Muscle layer of colon (tissue), 2 donors: ENCODE measurements around the gene AOC1.

Experiments used
- H3K27ac ChIP-seq: one replicate; pipeline ENCODE4 v1.7.0; 2013; ENCODE audit warnings: low read depth, mild to moderate bottlenecking, low read length, moderate library complexity
- H3K27me3 ChIP-seq, 2 donors: one replicate each; pipeline ENCODE4 v1.7.0; 2013; ENCODE audit warnings: low read length in 2 of 2, mild to moderate bottlenecking in 2 of 2; ENCODE audit not compliant: insufficient read depth in 2 of 2, control insufficient read depth in 1 of 2
- H3K36me3 ChIP-seq: one replicate; pipeline ENCODE4 v1.7.0; 2013; ENCODE audit warnings: mild to moderate bottlenecking, low read length; ENCODE audit not compliant: insufficient read depth
- H3K4me1 ChIP-seq: one replicate; pipeline ENCODE4 v1.7.0; 2013; ENCODE audit warnings: mild to moderate bottlenecking, low read length; ENCODE audit not compliant: insufficient read depth
- H3K4me3 ChIP-seq, 2 donors: one replicate each; pipeline ENCODE4 v1.7.0; 2013; ENCODE audit warnings: low read length in 2 of 2, low read depth in 1 of 2, mild to moderate bottlenecking in 1 of 2, moderate library complexity in 1 of 2
- H3K9ac ChIP-seq: one replicate; pipeline ENCODE4 v1.7.0; 2013; ENCODE audit warnings: low read length
- H3K9me3 ChIP-seq: one replicate; pipeline ENCODE4 v1.7.0; 2013; ENCODE audit warnings: mild to moderate bottlenecking, low read length
- donor health status: abdominal sarcoma.
- donor health status: Adenocarcinoma of cecum.

AOC1 gene

GRCh38 chr7:150851492-150852370 lies 586 bp upstream of the AOC1 start:
- H3K27ac ChIP-seq, result no peak overlapping the region
- no peaks in the 10 kb centered on the region for H3K36me3 ChIP-seq
- no peaks in the 10 kb centered on the region for H3K9me3 ChIP-seq
- no peak overlapping the region for H3K9ac ChIP-seq
- no peak overlapping the region for H3K4me3 ChIP-seq
- H3K27me3 ChIP-seq, result peaks cover 0 to 10% of the 10 kb centered on the region in 2 donors
- H3K4me1 ChIP-seq, result no peaks in the 10 kb centered on the region

GRCh38 chr7:150854066-150855000 lies 2.0 kb downstream of the AOC1 start:
- H3K4me1 ChIP-seq, result no peaks in the 10 kb centered on the region
- peaks cover 0 to 10% of the 10 kb centered on the region in 2 donors for H3K27me3 ChIP-seq
- H3K9me3 ChIP-seq, result no peaks in the 10 kb centered on the region
- no peaks in the 10 kb centered on the region for H3K36me3 ChIP-seq
- no peak overlapping the region for H3K9ac ChIP-seq
- no peak overlapping the region for H3K4me3 ChIP-seq
- H3K27ac ChIP-seq, result no peak overlapping the region

- no peaks in the 10 kb centered on the region for H3K9me3 ChIP-seq
- no peaks in the 10 kb centered on the region for H3K4me1 ChIP-seq
- H3K9ac ChIP-seq, result no peak overlapping the region
- no peak overlapping the region for H3K4me3 ChIP-seq
- H3K27ac ChIP-seq, result no peak overlapping the region
- no peaks in the 10 kb centered on the region for H3K36me3 ChIP-seq
- peaks cover 0 to 10% of the 10 kb centered on the region in 2 donors for H3K27me3 ChIP-seq
Observed at GRCh38 chr7:150855046-150855445, 2.7 kb downstream of the AOC1 start.

GRCh38 chr7:150855476-150856302 lies 3.4 kb downstream of the AOC1 start:
- no peaks in the 10 kb centered on the region for H3K9me3 ChIP-seq
- H3K36me3 ChIP-seq, result no peaks in the 10 kb centered on the region
- no peaks in the 10 kb centered on the region for H3K4me1 ChIP-seq
- no peak overlapping the region for H3K4me3 ChIP-seq
- no peak overlapping the region for H3K27ac ChIP-seq
- peaks cover 0 to 10% of the 10 kb centered on the region in 2 donors for H3K27me3 ChIP-seq
- no peak overlapping the region for H3K9ac ChIP-seq

- no peak overlapping the region for H3K27ac ChIP-seq
- no peak overlapping the region for H3K9ac ChIP-seq
- H3K4me1 ChIP-seq, result no peaks in the 10 kb centered on the region
- H3K36me3 ChIP-seq, result no peaks in the 10 kb centered on the region
- H3K4me3 ChIP-seq, result no peak overlapping the region
- H3K9me3 ChIP-seq, result no peaks in the 10 kb centered on the region
- H3K27me3 ChIP-seq, result peaks cover 0 to 10% of the 10 kb centered on the region in 2 donors
Observed at GRCh38 chr7:150856303-150857275, 4.3 kb downstream of the AOC1 start.

- H3K36me3 ChIP-seq, result no peaks in the 10 kb centered on the region
- H3K27me3 ChIP-seq, result peaks cover 0 to 6% of the 10 kb centered on the region in 2 donors
- no peak overlapping the region for H3K9ac ChIP-seq
- no peak overlapping the region for H3K4me3 ChIP-seq
- no peaks in the 10 kb centered on the region for H3K9me3 ChIP-seq
- H3K4me1 ChIP-seq, result no peaks in the 10 kb centered on the region
- H3K27ac ChIP-seq, result no peak overlapping the region
Observed at GRCh38 chr7:150857276-150858055, 5.1 kb downstream of the AOC1 start.

- H3K27me3 ChIP-seq, result no peaks in the 10 kb centered on the region
- no peaks in the 10 kb centered on the region for H3K9me3 ChIP-seq
- H3K4me1 ChIP-seq, result no peaks in the 10 kb centered on the region
- no peak overlapping the region for H3K4me3 ChIP-seq
- no peak overlapping the region for H3K9ac ChIP-seq
- H3K27ac ChIP-seq, result no peak overlapping the region
- H3K36me3 ChIP-seq, result no peaks in the 10 kb centered on the region
Observed at GRCh38 chr7:150858236-150859197, 6.2 kb downstream of the AOC1 start.

GRCh38 chr7:150860291-150860977 lies 8.1 kb downstream of the AOC1 start:
- H3K27me3 ChIP-seq, result no peaks in the 10 kb centered on the region
- H3K9me3 ChIP-seq, result no peaks in the 10 kb centered on the region
- no peaks in the 10 kb centered on the region for H3K36me3 ChIP-seq
- no peak overlapping the region for H3K27ac ChIP-seq
- H3K4me1 ChIP-seq, result no peaks in the 10 kb centered on the region
- no peak overlapping the region for H3K9ac ChIP-seq
- H3K4me3 ChIP-seq, result no peak overlapping the region

GRCh38 chr7:150860978-150861295 lies 8.6 kb downstream of the AOC1 start:
- no peaks in the 10 kb centered on the region for H3K4me1 ChIP-seq
- H3K27me3 ChIP-seq, result no peaks in the 10 kb centered on the region
- H3K36me3 ChIP-seq, result no peaks in the 10 kb centered on the region
- no peak overlapping the region for H3K4me3 ChIP-seq
- H3K9ac ChIP-seq, result no peak overlapping the region
- no peak overlapping the region for H3K27ac ChIP-seq
- H3K9me3 ChIP-seq, result no peaks in the 10 kb centered on the region
